SK-N-SH treated with all-trans-retinoic acid at 6 μM for 48 hours (cell line): Measurements from ENCODE around the gene POLDIP2.

ENCODE experiments used
- ARNTL ChIP-seq: fragments of 450-650 bp; formaldehyde crosslinking; IDR thresholded peaks from 2 replicates; pipeline ENCODE4 v1.5.0; 2020; ENCODE audit warnings: low read depth, mild to moderate bottlenecking, moderate library complexity, borderline replicate concordance
- CREB5 ChIP-seq: fragments of 250-450 bp; sonication (Bioruptor Pico); IDR thresholded peaks from 2 replicates; pipeline ENCODE4 v1.5.1; 2020; ENCODE audit warnings: low read depth, mild to moderate bottlenecking, moderate library complexity
- GLIS3 ChIP-seq: fragments of 250-450 bp; sonication (Bioruptor Pico); IDR thresholded peaks from 2 replicates; pipeline ENCODE4 v1.5.0; 2020; ENCODE audit warnings: mild to moderate bottlenecking, moderate library complexity
- OSR1 ChIP-seq: fragments of 250-450 bp; sonication (Bioruptor Pico); IDR thresholded peaks from 2 replicates; pipeline ENCODE4 v1.8.0; 2022; ENCODE audit warnings: moderate library complexity, mild to moderate bottlenecking, inconsistent platforms
- PATZ1 ChIP-seq: fragments of 250-450 bp; sonication (Bioruptor Pico); IDR thresholded peaks from 2 replicates; pipeline ENCODE4 v1.8.0; 2020; ENCODE audit warnings: mild to moderate bottlenecking, moderate library complexity, borderline replicate concordance
- RARB ChIP-seq: fragments of 250-450 bp; sonication (Bioruptor Pico); IDR thresholded peaks from 2 replicates; pipeline ENCODE4 v1.8.0; 2021; ENCODE audit warnings: mild to moderate bottlenecking, moderate library complexity
- SNAI2 ChIP-seq: fragments of 250-450 bp; sonication (Bioruptor Pico); IDR thresholded peaks from 2 replicates; pipeline ENCODE4 v1.5.0; 2020; ENCODE audit warnings: mild to moderate bottlenecking, moderate library complexity
- ZC3H10 ChIP-seq: fragments of 250-450 bp; sonication (Bioruptor Pico); IDR thresholded peaks from 2 replicates; pipeline ENCODE4 v1.5.1; 2021; ENCODE audit warnings: mild to moderate bottlenecking, moderate library complexity
- ZFP3 ChIP-seq: fragments of 250-450 bp; sonication (Bioruptor Pico); IDR thresholded peaks from 2 replicates; pipeline ENCODE4 v1.5.0; 2020; ENCODE audit warnings: mild to moderate bottlenecking, moderate library complexity
- ZNF8 ChIP-seq: fragments of 450-650 bp; formaldehyde crosslinking; IDR thresholded peaks from 2 replicates; pipeline ENCODE4 v1.5.0; 2020; ENCODE audit warnings: mild to moderate bottlenecking, moderate library complexity

GRCh38 chr17:28369684-28370034 lies 12.3 kb upstream of the POLDIP2 start:
- TF ChIP-seq PATZ1, result no peak
- no peak for TF ChIP-seq GLIS3 (CRISPR knock-in tag)
- TF ChIP-seq ZC3H10 (CRISPR knock-in tag), result no peak
- no peak for TF ChIP-seq ARNTL (CRISPR knock-in tag)
- no peak for TF ChIP-seq ZFP3
- no peak for TF ChIP-seq RARB (CRISPR knock-in tag)
- no peak for TF ChIP-seq OSR1 (CRISPR knock-in tag)
- TF ChIP-seq SNAI2 (CRISPR knock-in tag), result no peak
- TF ChIP-seq CREB5 (CRISPR knock-in tag), result no peak
- TF ChIP-seq ZNF8 (CRISPR knock-in tag), result no peak
